Measurements from ENCODE around the gene MCM9.

The MCM9 gene

DNA sequence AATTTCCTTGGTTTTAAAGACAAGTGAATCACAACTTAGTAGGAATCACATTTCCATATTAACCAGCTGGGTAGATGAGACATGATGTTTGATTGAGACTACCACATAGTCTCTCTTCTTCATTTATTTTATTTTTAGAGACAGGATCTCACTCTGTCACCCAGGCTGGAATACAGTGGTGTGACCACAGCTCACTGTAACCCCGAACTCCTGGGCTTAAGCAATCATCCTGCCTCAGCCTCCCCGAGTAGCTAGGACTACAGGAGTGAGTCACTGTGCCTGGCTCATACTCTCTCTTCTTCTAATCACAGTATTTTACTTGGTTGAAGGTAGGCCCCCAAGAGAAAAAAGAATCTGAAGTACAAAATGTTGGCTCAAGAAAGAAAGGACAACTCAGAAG, 121.2 kb downstream of the MCM9 start:
- DNase-seq (ENCODE audit: low read depth), result peak; percentile 49
- no peak overlapping the region for H3K4me3 ChIP-seq (ENCODE audit: low read length)
- TF ChIP-seq, protein P1, sequence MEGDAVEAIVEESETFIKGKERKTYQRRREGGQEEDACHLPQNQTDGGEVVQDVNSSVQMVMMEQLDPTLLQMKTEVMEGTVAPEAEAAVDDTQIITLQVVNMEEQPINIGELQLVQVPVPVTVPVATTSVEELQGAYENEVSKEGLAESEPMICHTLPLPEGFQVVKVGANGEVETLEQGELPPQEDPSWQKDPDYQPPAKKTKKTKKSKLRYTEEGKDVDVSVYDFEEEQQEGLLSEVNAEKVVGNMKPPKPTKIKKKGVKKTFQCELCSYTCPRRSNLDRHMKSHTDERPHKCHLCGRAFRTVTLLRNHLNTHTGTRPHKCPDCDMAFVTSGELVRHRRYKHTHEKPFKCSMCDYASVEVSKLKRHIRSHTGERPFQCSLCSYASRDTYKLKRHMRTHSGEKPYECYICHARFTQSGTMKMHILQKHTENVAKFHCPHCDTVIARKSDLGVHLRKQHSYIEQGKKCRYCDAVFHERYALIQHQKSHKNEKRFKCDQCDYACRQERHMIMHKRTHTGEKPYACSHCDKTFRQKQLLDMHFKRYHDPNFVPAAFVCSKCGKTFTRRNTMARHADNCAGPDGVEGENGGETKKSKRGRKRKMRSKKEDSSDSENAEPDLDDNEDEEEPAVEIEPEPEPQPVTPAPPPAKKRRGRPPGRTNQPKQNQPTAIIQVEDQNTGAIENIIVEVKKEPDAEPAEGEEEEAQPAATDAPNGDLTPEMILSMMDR (IDR thresholded peaks at IDR 0.05; ENCODE audit: insufficient read depth, low read depth, low read length, missing control alignments), result no peak

DNA sequence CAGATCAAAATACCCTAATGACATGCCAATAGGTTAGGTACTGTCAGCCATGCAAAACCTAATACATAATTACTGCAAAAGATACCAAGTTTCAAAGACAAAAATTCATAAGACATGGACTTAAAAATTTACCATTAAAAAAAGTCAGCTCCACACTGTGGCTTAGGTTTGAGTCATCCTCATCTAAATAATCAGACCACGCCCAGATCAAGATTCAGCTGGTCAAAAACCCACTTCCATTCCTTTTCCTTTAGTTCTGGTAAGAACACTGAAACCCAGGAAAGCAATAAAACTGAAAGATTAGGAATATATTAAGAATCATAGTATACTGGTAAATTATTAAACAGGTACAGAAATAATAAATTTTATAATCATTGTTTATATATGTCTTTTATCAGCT, 122.0 kb downstream of the MCM9 start:
- TF ChIP-seq, protein P1 (IDR thresholded peaks at IDR 0.05; ENCODE audit: insufficient read depth, low read depth, low read length, missing control alignments), result no peak

DNA sequence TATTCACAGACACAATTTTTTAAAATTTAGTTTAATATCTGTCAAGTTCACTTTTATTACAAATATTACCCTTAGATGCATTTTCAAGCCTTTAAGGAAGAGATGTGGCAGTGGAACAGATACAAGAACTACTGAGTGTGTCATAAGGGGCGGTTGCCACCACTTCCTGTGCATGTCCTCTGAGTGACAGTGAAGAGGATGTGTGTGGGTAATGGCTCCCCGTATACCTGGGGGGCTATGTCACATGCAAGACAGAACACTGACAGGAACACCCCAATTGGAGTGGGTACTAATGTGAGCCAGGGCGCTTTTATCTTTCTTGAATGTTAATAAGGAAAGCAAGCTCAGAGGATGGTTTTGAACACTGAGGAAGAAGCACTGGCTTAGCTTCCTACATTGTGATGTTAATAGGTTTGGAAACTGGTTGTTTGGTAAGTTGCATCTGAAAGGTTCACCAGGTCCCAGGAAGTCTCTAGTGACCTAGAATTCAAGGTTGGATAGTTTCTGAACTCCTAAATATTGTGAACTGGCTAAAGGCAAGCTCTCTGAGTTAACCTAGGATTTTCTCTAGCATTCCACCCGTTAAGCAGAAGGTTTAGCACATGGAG, 124.4 kb downstream of the MCM9 start:
- H3K4me3 ChIP-seq (ENCODE audit: low read length), result no peak overlapping the region
- no peak for DNase-seq (ENCODE audit: low read depth)
- TF ChIP-seq, protein P1 (IDR thresholded peaks at IDR 0.05; ENCODE audit: insufficient read depth, low read depth, low read length, missing control alignments), result no peak

More for the DNA sequence above, 122.0 kb downstream of the MCM9 start:
- no peak overlapping the region for H3K4me3 ChIP-seq (ENCODE audit: low read length)
- peak; percentile 31 for DNase-seq (ENCODE audit: low read depth)

DNA sequence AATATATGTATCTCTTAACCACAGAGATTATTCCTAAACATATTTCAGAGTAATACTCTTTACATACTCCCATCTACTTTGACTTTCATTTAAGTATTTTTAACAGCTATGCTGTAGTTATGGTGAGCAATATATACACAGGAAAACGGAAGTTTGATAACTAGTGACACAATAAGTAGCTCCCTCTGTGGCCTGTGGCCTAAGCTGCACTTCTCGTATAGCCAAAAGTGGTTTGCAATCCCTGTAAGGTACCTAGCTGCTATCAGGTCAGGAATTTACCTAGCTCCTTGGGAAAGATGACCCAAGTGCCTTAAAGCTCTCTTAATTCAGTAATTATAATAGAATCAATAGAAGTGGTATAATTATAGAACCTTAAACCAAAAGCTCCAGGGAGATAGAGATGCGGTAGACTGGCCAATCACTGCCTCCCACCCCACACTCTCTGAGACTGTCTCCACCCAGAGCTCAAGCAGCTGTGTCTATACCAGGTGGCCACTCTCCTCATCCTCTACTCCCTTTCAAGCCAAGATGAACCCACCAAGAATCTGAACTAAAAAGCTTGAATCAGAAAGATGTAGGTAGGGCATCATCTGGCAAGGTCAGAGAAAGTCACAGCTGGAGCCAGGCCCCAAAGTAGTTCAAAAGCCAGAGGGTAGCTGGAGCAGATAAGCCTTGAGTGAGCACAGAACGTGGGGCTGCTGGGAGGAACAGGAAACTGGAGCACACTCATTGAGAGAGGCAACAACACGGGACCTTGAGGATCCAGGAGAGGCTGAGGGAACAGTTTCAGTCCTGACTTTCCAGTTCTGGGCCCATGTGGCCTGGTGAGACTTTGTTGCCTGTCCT, 125.9 kb downstream of the MCM9 start:
- DNase-seq (ENCODE audit: low read depth), result no peak
- no peak overlapping the region for H3K4me3 ChIP-seq (ENCODE audit: low read length)
- TF ChIP-seq, protein P1 (IDR thresholded peaks at IDR 0.05; ENCODE audit: insufficient read depth, low read depth, low read length, missing control alignments), result no peak

DNA sequence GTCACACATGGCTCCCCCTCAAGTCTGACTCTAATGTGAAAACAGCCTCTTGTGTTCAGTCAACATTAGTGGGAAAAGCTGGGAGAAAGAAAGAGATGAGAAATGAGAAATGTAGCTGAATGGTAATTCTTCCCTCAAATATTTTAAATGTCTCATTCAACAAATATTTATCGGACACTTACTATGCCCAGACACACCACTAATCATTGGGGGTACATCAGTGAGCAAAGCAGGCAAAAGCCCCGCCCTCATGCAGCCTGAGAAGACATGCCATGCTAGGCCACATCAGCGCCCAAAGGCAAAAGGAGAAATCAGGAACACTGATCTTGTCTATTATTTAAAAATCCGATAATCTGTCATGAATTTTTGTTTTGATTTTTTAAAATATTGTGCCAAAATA, 130.9 kb downstream of the MCM9 start:
- H3K4me3 ChIP-seq (ENCODE audit: low read length), result no peak overlapping the region
- no peak for DNase-seq (ENCODE audit: low read depth)
- TF ChIP-seq, protein P1 (IDR thresholded peaks at IDR 0.05; ENCODE audit: insufficient read depth, low read depth, low read length, missing control alignments), result no peak

DNA sequence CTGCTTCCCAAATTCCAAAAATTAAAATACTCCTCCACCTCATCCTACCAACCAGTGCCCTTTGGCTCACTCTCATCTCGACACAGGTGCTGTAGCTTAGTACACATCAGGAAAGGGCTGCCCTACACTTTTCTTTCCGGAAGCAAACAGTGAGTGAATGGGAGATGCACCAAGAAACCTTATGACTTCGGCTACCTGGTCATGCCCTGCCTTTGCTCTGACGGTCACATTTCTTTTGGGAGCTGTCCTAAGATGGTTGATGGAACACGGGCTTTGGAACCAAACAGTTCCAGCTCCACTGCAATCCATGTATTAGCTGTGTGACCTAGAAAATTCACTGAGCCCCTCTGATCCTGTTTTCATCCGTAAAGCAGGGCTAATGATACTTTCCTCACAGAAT, 133.7 kb downstream of the MCM9 start:
- no peak overlapping the region for H3K4me3 ChIP-seq (ENCODE audit: low read length)
- DNase-seq (ENCODE audit: low read depth), result no peak
- TF ChIP-seq, protein P1 (IDR thresholded peaks at IDR 0.05; ENCODE audit: insufficient read depth, low read depth, low read length, missing control alignments), result no peak

All from epithelial cell of esophagus (primary cell).